OCI-LY7 (cell line): Measurements from ENCODE around the gene DNAJA3.

Experiments used
- EZH2phosphoT487 ChIP-seq: fragments of 200-600 bp; sonication (generic); IDR thresholded peaks from 2 replicates; pipeline ENCODE4 v1.6.1; 2018; ENCODE audit warnings: low read depth, borderline replicate concordance, mild to moderate bottlenecking, mixed run types, antibody characterized with exemption, low read length, moderate library complexity, mixed read lengths
- TF ChIP-seq, protein P1 (sequence below): fragments of 200-600 bp; sonication (generic); conservative IDR thresholded peaks from 2 replicates; pipeline ENCODE4 v1.5.1; 2014; ENCODE audit warnings: mild to moderate bottlenecking, antibody characterized with exemption, low read length, moderate library complexity, mixed read lengths

DNA sequence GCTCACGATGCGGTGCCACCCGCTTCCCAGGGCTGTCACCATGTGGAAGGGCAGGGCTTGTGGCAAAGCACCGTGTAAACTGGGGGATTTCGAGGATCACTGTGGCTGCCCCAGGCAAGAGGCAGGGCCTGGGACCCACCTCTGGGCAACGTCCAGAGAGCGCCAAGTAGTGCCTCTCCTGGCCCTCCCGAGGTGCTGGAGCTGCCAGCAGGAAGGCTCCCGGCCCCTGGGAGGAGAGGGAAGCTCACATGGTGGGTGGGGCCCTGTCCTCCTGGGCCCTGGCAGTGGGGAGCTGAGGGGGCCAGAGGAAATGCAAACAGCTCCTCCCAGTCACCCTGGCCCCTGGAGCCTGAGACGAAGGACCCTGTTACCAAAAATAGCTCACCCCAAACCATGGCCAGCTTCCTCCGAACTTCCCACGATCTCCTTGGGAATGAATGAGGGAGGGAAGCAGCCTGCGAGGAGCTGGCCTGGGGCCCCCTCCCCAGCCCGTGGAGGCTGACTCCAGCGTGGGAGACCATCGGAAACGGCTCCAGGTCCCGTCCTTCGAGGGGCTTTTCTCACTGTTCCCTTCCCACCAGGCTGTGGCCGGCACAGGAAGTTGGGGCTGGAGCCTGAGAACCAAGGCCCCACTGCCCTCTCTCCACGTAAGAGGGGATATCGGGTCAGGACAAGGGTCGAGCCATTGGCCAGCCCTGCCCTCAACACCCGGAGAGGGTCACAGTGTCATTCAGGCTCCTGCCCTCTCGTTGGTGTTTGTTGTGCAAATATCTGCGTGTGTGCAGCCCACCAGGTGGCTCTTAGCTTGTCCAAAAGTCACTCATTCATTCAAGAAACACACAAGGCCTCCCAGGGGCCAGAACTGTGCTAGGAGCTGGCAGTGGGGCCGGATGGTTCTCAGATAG, 36.4 kb upstream of the DNAJA3 start:
- TF ChIP-seq, protein P1, sequence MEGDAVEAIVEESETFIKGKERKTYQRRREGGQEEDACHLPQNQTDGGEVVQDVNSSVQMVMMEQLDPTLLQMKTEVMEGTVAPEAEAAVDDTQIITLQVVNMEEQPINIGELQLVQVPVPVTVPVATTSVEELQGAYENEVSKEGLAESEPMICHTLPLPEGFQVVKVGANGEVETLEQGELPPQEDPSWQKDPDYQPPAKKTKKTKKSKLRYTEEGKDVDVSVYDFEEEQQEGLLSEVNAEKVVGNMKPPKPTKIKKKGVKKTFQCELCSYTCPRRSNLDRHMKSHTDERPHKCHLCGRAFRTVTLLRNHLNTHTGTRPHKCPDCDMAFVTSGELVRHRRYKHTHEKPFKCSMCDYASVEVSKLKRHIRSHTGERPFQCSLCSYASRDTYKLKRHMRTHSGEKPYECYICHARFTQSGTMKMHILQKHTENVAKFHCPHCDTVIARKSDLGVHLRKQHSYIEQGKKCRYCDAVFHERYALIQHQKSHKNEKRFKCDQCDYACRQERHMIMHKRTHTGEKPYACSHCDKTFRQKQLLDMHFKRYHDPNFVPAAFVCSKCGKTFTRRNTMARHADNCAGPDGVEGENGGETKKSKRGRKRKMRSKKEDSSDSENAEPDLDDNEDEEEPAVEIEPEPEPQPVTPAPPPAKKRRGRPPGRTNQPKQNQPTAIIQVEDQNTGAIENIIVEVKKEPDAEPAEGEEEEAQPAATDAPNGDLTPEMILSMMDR, result no peak
- no peak for TF ChIP-seq EZH2phosphoT487
